Stomach (tissue), 19 donors: ENCODE measurements around the gene ALDOC. TPM values are rescaled to one million over a fixed set of nuclear protein-coding genes. Genes with fewer than 3 reads are reported as not detected.

Experiments
- DNase-seq, 2 donors: peaks; one replicate each; pipeline versions ENCODE4 v3.0.0 to v3.0.0-alpha.2; 2013 to 2019
- H3K27ac ChIP-seq, 5 donors: fragments of 200-600 bp in 4 of 5; sonication (generic) in 4 of 5; one replicate each; pipeline ENCODE4 v1.5.1; 2013 to 2019; ENCODE audit warnings: mild to moderate bottlenecking in 1 of 5, moderate library complexity in 1 of 5
- H3K27me3 ChIP-seq, 3 donors: fragments of 200-600 bp; sonication (generic); one replicate each; pipeline ENCODE4 v1.5.1; 2017 to 2019; ENCODE audit warnings: mixed run types in 1 of 3
- H3K36me3 ChIP-seq, 4 donors: fragments of 200-600 bp; sonication (generic); 1 replicate in 3 of 4; 2 replicates in 1 of 4; pipeline ENCODE4 v1.5.1; 2016 to 2019
- H3K4me1 ChIP-seq, 4 donors: fragments of 200-600 bp; sonication (generic); one replicate each; pipeline ENCODE4 v1.5.1; 2016 to 2019
- H3K4me3 ChIP-seq, 4 donors: fragments of 200-600 bp; sonication (generic) in 3 of 4; one replicate each; pipeline ENCODE4 v1.5.1; 2016 to 2019; ENCODE audit warnings: mild to moderate bottlenecking in 1 of 4
- H3K9me3 ChIP-seq, 4 donors: fragments of 200-600 bp; sonication (generic); one replicate each; pipeline ENCODE4 v1.5.1; 2016 to 2019
- EP300 ChIP-seq: sonication (generic); formaldehyde crosslinking; IDR thresholded peaks from one replicate; pipeline ENCODE4 v1.6.1; 2017; ENCODE audit warnings: antibody characterized with exemption
- POLR2A ChIP-seq, 4 donors: fragments of 450-650 bp; IDR thresholded peaks; one replicate each; pipeline ENCODE4 v1.6.1; 2016; ENCODE audit warnings: antibody characterized with exemption in 4 of 4, control low read depth in 2 of 4, mild to moderate bottlenecking in 1 of 4, moderate library complexity in 1 of 4
- POLR2AphosphoS5 ChIP-seq, 3 donors: sonication (generic); formaldehyde crosslinking; IDR thresholded peaks; one replicate each; pipeline ENCODE4 v1.6.1; 2016; ENCODE audit warnings: antibody characterized with exemption in 3 of 3
- WGBS, 5 donors: extraction: QIAGEN DNeasy Blood & Tissue Kit in 3 of 5; methylation state at CpG; one replicate each; pipeline versions ENCODE4 v1.1.5 to v1.1.7; 2013 to 2018; 5-methylcytosine and 5-hydroxymethylcytosine counted together
- intact Hi-C: fragments of 100-400 bp; cut with DNase I; formaldehyde crosslinking; loops from one replicate; pipeline ENCODE4 v1.15.1; 2023; ENCODE audit warnings: low total_unique reads
- long read RNA-seq, 10 donors: transcript quantifications; one replicate each; lab custom pipeline, GENCODE V29; 2026
- polyA plus RNA-seq, 3 donors: library from polyadenylated mRNA; stranded (reverse); fragments of 200-250 nt; gene quantifications; one replicate each; pipeline ENCODE4 v1.2.3, GENCODE V29; 2013
- total RNA-seq, 5 donors: library from RNA; depleted of rRNA; stranded (reverse); fragments of >200 nt; gene quantifications; one replicate each; pipeline versions ENCODE4 v1.1.0 to v1.2.3, GENCODE V29; 2014 to 2016
- TF ChIP-seq, protein P1 (sequence below), 7 experiments: fragments of 450-650 bp in 4 of 7; fragments of 200-600 bp in 3 of 7; sonication (generic) in 3 of 7; IDR thresholded peaks; one replicate each; pipeline ENCODE4 v1.5.1; 2016 to 2019; ENCODE audit warnings: antibody characterized with exemption in 7 of 7, control low read depth in 2 of 7, mild to moderate bottlenecking in 1 of 7
- donor health status: healthy with polysubstance abuse.
- donor health status: Bipolar disorder and iron deficiency.
- donor health status: healthy.

The ALDOC gene
- total RNA-seq = 10 to 100 TPM in 2 of 5 donors, 1 to 10 TPM in 2, under 1 TPM in 1; 0.89 to 21.1 (median 9.1) TPM
- polyA plus RNA-seq = 10 to 100 TPM in 2 of 3 donors, 1 to 10 TPM in 1; 8.7 to 54.8 (median 17.1) TPM
- long read RNA-seq, donor 1, partial matches to known transcripts = 0 of 3 reads
- long read RNA-seq, donor 1, other reads (novel, unspliced or antisense) = 0 of 3 reads
- long read RNA-seq, donor 2 = 0 reads
- long read RNA-seq, donor 3 = 0 reads
- long read RNA-seq, donor 4, partial matches to known transcripts = 0 of 1 reads
- long read RNA-seq, donor 4, other reads (novel, unspliced or antisense) = 0 of 1 reads
- long read RNA-seq, donor 5, partial matches to known transcripts = 0 of 1 reads
- long read RNA-seq, donor 5, other reads (novel, unspliced or antisense) = 0 of 1 reads
- long read RNA-seq, donor 6, partial matches to known transcripts = 0 of 2 reads
- long read RNA-seq, donor 6, other reads (novel, unspliced or antisense) = 0 of 2 reads
- long read RNA-seq, donor 7, partial matches to known transcripts = 0 of 1 reads
- long read RNA-seq, donor 7, other reads (novel, unspliced or antisense) = 0 of 1 reads
- long read RNA-seq, donor 8, partial matches to known transcripts = 0 of 2 reads
- long read RNA-seq, donor 8, other reads (novel, unspliced or antisense) = 0 of 2 reads
- long read RNA-seq, donor 9, partial matches to known transcripts = 0 of 1 reads
- long read RNA-seq, donor 9, other reads (novel, unspliced or antisense) = 0 of 1 reads
- long read RNA-seq, donor 10, partial matches to known transcripts = 0 of 2 reads
- long read RNA-seq, donor 10, other reads (novel, unspliced or antisense) = 0 of 2 reads

DNA sequence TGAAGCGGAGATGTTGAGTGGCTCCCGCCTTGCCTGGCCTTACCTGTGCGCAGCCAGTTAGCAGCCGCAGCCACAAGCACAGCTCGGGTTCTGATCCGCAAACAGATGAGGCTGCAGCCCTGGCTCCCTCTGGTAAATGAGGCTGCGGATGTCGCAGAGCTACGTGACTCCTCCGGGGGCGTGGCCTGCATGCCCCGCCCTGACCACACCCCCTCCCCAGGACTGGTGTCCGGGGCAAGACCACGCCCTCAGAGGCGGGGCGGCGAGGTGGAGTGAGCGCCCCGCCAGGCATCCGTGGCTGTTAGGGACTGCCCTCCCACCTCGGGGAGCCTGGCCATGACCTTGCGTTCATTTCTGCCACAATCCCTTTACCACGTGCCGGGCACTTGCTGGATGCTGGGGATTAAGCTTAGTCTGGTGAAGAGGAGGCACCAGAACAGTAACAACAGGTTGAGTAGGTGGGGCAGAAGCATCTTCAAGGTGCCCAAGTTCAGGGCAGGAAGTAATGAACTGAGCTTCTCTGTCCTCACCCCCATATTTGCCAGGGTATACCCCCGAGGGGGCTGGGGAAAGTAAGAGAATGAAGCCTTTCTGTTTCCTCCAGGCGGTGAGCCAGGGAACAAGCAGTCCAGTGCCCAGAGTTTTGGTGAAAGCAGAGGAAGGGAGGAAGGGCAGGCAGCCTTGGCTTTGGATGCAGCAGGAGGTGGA lies at the start of gene ALDOC:
Gene ALDOC (minus strand): TSS at position 138 of the 708 bp plus-strand sequence. CDS start 1,363 bp downstream, outside the sequence.
- Histone ChIP-seq H3K4me1 (peaks cover 12 to 38% (median 21%) of the 10 kb centered on the region in 4 donors), H3K27me3 (no peaks in the 10 kb centered on the region), H3K36me3 (peaks cover 0 to 21% (median 0%) of the 10 kb centered on the region in 4 donors), H3K27ac (peak within 1 kb of the TSS in 2 of 5 donors; percentile 46 to 48), H3K9me3 (no peaks in the 10 kb centered on the region), H3K4me3 (peak within 1 kb of the TSS; percentile 14 to 34 (median 31))
- WGBS, 5 donors = 3 to 6% (median 4%) methylated on average over 22 to 26 of the region's 26 CpGs
- DNase-seq = peak; percentile 98 to 99
- TF ChIP-seq POLR2A (IDR thresholded peaks at IDR 0.05) (peak in 2 of 4 donors; percentile 13 to 56), POLR2AphosphoS5 (IDR thresholded peaks at IDR 0.05) (peak; percentile 76 to 95 (median 95)), EP300 (no peak)
- TF ChIP-seq, protein P1, sequence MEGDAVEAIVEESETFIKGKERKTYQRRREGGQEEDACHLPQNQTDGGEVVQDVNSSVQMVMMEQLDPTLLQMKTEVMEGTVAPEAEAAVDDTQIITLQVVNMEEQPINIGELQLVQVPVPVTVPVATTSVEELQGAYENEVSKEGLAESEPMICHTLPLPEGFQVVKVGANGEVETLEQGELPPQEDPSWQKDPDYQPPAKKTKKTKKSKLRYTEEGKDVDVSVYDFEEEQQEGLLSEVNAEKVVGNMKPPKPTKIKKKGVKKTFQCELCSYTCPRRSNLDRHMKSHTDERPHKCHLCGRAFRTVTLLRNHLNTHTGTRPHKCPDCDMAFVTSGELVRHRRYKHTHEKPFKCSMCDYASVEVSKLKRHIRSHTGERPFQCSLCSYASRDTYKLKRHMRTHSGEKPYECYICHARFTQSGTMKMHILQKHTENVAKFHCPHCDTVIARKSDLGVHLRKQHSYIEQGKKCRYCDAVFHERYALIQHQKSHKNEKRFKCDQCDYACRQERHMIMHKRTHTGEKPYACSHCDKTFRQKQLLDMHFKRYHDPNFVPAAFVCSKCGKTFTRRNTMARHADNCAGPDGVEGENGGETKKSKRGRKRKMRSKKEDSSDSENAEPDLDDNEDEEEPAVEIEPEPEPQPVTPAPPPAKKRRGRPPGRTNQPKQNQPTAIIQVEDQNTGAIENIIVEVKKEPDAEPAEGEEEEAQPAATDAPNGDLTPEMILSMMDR (IDR thresholded peaks at IDR 0.05) = no peak
- intact Hi-C loops = no loop called here

DNA sequence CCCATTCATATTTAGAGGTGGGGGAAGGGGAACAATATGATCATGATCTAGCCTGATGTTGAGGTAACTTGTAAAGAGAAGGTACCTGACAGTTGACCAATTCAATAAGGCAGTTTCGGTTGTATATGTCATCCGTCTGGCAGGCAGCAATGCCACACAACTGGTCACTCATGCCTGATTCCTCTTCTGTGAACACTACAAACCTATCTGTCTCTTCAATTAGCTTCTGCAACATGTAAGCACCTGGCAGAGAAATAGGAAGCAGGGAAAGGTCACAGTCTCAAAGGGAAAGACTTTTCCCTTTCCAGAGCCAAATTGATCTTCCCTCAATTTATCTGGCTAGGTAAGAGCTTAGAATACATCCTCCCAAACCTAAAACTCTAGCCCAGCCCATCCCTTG lies 47.5 kb upstream of the ALDOC start:
- no peak for TF ChIP-seq POLR2AphosphoS5 (IDR thresholded peaks at IDR 0.05)
- TF ChIP-seq POLR2A (IDR thresholded peaks at IDR 0.05) = no peak
- TF ChIP-seq, protein P1 (IDR thresholded peaks at IDR 0.05) = no peak
- no peak for TF ChIP-seq EP300
- DNase-seq = no peak
- Histone ChIP-seq H3K27me3 (no peaks in the 10 kb centered on the region), H3K27ac (no peak overlapping the region), H3K4me1 (no peaks in the 10 kb centered on the region), H3K36me3 (peaks cover 63 to 100% (median 100%) of the 10 kb centered on the region in 4 donors), H3K4me3 (no peak overlapping the region), H3K9me3 (no peaks in the 10 kb centered on the region)
- intact Hi-C loops = no loop called here
- 91 to 98% (median 96%) methylated on average over 2 of the region's 2 CpGs for WGBS, 5 donors

DNA sequence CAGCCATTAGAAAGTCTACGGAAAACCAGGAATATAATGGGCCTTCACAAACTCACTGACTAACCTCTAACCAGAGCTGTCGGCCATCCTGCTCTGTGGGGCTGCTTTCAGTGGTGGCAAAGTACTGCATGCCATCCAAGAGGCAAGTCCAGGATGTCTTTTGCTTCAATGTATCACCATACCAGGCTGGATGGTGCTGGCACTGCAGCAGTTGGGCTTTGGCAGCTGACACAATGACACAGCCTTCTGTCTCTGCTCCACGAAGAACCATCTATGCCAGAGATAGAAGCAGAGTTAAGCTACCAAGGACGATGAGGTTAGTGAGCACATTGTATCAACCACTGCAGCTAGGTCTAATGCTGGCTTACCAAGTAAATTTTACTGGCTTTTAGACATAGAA lies 47.0 kb upstream of the ALDOC start:
- no peak overlapping the region for H3K4me3 ChIP-seq
- no peaks in the 10 kb centered on the region for H3K27me3 ChIP-seq
- no peak for DNase-seq
- peaks cover 64 to 100% (median 100%) of the 10 kb centered on the region in 4 donors for H3K36me3 ChIP-seq
- TF ChIP-seq EP300 = no peak
- no peak for TF ChIP-seq POLR2A (IDR thresholded peaks at IDR 0.05)
- no peak for TF ChIP-seq POLR2AphosphoS5 (IDR thresholded peaks at IDR 0.05)
- TF ChIP-seq, protein P1 (IDR thresholded peaks at IDR 0.05) = no peak
- intact Hi-C loops = no loop called here
- 87 to 95% (median 92%) methylated on average over 4 of the region's 4 CpGs for WGBS, 5 donors
- H3K4me1 ChIP-seq = no peaks in the 10 kb centered on the region
- no peaks in the 10 kb centered on the region for H3K9me3 ChIP-seq
- H3K27ac ChIP-seq = no peak overlapping the region

DNA sequence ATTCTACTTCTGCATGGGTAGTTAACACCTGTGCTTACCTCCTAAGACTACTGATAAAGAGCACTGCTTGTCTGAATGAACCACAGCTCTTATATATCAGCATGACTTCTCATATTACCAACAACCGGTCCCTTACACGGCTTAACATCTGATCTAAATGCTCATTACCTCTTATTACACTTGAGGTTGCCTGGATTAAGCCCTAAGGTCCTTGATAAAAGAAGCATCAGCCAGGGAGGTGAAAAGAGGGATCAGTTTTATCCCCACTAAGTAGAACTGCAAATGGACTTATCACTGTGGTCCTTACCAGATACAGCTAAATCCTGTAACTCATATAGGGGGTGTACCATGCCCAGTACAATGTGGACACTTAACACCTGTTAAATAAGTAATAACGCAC lies 45.5 kb upstream of the ALDOC start:
- DNase-seq = no peak
- no peaks in the 10 kb centered on the region for H3K27me3 ChIP-seq
- no peaks in the 10 kb centered on the region for H3K4me1 ChIP-seq
- 88 to 96% (median 93%) methylated on average over 3 of the region's 3 CpGs for WGBS, 5 donors
- H3K36me3 ChIP-seq = peaks cover 72 to 100% (median 100%) of the 10 kb centered on the region in 4 donors
- TF ChIP-seq EP300 = no peak
- TF ChIP-seq, protein P1 (IDR thresholded peaks at IDR 0.05) = no peak
- TF ChIP-seq POLR2A (IDR thresholded peaks at IDR 0.05) = no peak
- no peak for TF ChIP-seq POLR2AphosphoS5 (IDR thresholded peaks at IDR 0.05)
- H3K4me3 ChIP-seq = no peak overlapping the region
- intact Hi-C loops = no loop called here
- H3K9me3 ChIP-seq = no peaks in the 10 kb centered on the region
- no peak overlapping the region for H3K27ac ChIP-seq
